Keratinocyte (primary cell): ENCODE measurements around the gene CWF19L1. TPM values are rescaled to one million over a fixed set of nuclear protein-coding genes. Genes with fewer than 3 reads are reported as not detected.

Source experiments
- DNase-seq: peaks from one replicate; pipeline ENCODE4 v3.0.0-alpha.2; 2011; ENCODE audit warnings: low read depth, missing footprints, low spot score
- FAIRE-seq: peaks from 2 replicates; lab custom pipeline; 2011; peaks lifted over from hg19 to GRCh38; lab: Jason Lieb, UNC
- H2AFZ ChIP-seq: 2 replicates; pipeline ENCODE4 v1.6.0; 2012; ENCODE audit warnings: low read length, control low read depth, inconsistent platforms; ENCODE audit not compliant: control insufficient read depth
- H3K27ac ChIP-seq: 2 replicates; pipeline ENCODE4 v1.5.1; 2011; ENCODE audit warnings: low read length; ENCODE audit not compliant: control insufficient read depth, insufficient read depth
- H3K27me3 ChIP-seq: 3 replicates; pipeline ENCODE4 v1.6.0; 2011; ENCODE audit warnings: low read length; ENCODE audit not compliant: control insufficient read depth, insufficient read depth; ENCODE audit errors: extremely low read depth
- H3K36me3 ChIP-seq, 2 experiments: 2 replicates in 1 of 2; 3 replicates in 1 of 2; pipeline ENCODE4 v1.5.1; 2011; ENCODE audit warnings: low read length in 2 of 2, mild to moderate bottlenecking in 1 of 2; ENCODE audit not compliant: control insufficient read depth in 2 of 2, insufficient read depth in 2 of 2; ENCODE audit errors: extremely low read depth in 1 of 2
- H3K4me1 ChIP-seq: 3 replicates; pipeline ENCODE4 v1.5.1; 2011; ENCODE audit warnings: low read length; ENCODE audit not compliant: control insufficient read depth, insufficient read depth; ENCODE audit errors: extremely low read depth
- H3K4me2 ChIP-seq: 3 replicates; pipeline ENCODE4 v1.6.0; 2011; ENCODE audit warnings: low read depth, low read length; ENCODE audit not compliant: control insufficient read depth, insufficient read depth; ENCODE audit errors: extremely low read depth
- H3K4me3 ChIP-seq, 3 experiments: fragments of 200-600 bp in 1 of 3; sonication (generic) in 1 of 3; 2 replicates in 2 of 3; 3 replicates in 1 of 3; pipeline ENCODE4 v1.5.1; 2011 to 2016; ENCODE audit warnings: low read length in 3 of 3, mild to moderate bottlenecking in 3 of 3, control low read depth in 2 of 3, inconsistent platforms in 1 of 3, low read depth in 1 of 3, mixed read lengths in 1 of 3, mixed run types in 1 of 3, moderate library complexity in 1 of 3; ENCODE audit not compliant: control insufficient read depth in 2 of 3, insufficient read depth in 2 of 3; ENCODE audit errors: extremely low read depth in 1 of 3
- H3K79me2 ChIP-seq: 2 replicates; pipeline ENCODE4 v1.6.0; 2012; ENCODE audit warnings: low read length; ENCODE audit not compliant: control insufficient read depth, insufficient read depth
- H3K9ac ChIP-seq: 3 replicates; pipeline ENCODE4 v1.6.0; 2011; ENCODE audit warnings: low read length; ENCODE audit not compliant: control insufficient read depth, insufficient read depth; ENCODE audit errors: extremely low read depth
- H3K9me1 ChIP-seq: 3 replicates; pipeline ENCODE4 v1.6.0; 2011; ENCODE audit warnings: low read length; ENCODE audit not compliant: control insufficient read depth, insufficient read depth; ENCODE audit errors: extremely low read depth
- H3K9me3 ChIP-seq: 2 replicates; pipeline ENCODE4 v1.5.1; 2012; ENCODE audit warnings: low read depth, low read length; ENCODE audit not compliant: control insufficient read depth
- H4K20me1 ChIP-seq: 3 replicates; pipeline ENCODE4 v1.6.0; 2011; ENCODE audit warnings: low read length; ENCODE audit not compliant: control insufficient read depth, insufficient read depth; ENCODE audit errors: extremely low read depth
- EZH2 ChIP-seq: IDR thresholded peaks from one replicate; pipeline ENCODE4 v1.6.1; 2012; ENCODE audit warnings: inconsistent platforms, mild to moderate bottlenecking, low read length, moderate library complexity
- dilution Hi-C: fragments of 300-500 bp; cut with MboI; formaldehyde crosslinking; loops from one replicate; pipeline ENCODE4 v1.7.0; 2020; ENCODE audit warnings: low sequenced_read_pairs; ENCODE audit not compliant: extremely low pct_ligation_motif_present
- polyA plus RNA-seq, 5 experiments: library from polyadenylated mRNA; depleted of rRNA in 3 of 5; stranded (reverse) in 3 of 5; stranded (forward) in 1 of 5; unstranded in 1 of 5; fragments of >200 nt; gene quantifications; 1 replicate in 1 of 5; 2 replicates in 3 of 5; 3 replicates in 1 of 5; pipeline versions ENCODE4 v1.2.1 to v1.2.3, GENCODE V29; 2011 to 2012; ENCODE audit warnings: missing spikeins in 2 of 5, low read depth in 1 of 5, low replicate concordance in 1 of 5
- TF ChIP-seq, protein P1 (sequence below), 3 experiments: IDR thresholded peaks in 1 of 3; conservative IDR thresholded peaks in 1 of 3; optimal IDR thresholded peaks in 1 of 3; 2 replicates in 2 of 3; 3 replicates in 1 of 3; pipeline versions ENCODE3 to v1.5.1; 2011; ENCODE audit warnings: low read length in 3 of 3, mild to moderate bottlenecking in 3 of 3, moderate library complexity in 2 of 3, control low read depth in 1 of 3, inconsistent platforms in 1 of 3; ENCODE audit not compliant: insufficient read depth in 2 of 3; ENCODE audit errors: extremely low read depth in 1 of 3

The CWF19L1 gene
- polyA plus RNA-seq, 1 donor (not counting 4 experiments of a cell fraction or from before 2014, with no cell fraction given): 20.2 TPM

GRCh38 chr10:100239851-100240250, 27.6 kb downstream of the CWF19L1 start:
- Histone ChIP-seq H3K9me3 (no peaks in the 10 kb centered on the region), H3K36me3 (peaks cover 14 to 27% of the 10 kb centered on the region in 2 experiments), H3K27ac (no peak overlapping the region), H3K4me1 (no peaks in the 10 kb centered on the region), H3K4me3 (no peak overlapping the region), H3K9ac (no peak overlapping the region), H3K27me3 (no peaks in the 10 kb centered on the region), H3K4me2 (no peak overlapping the region), H4K20me1 (no peaks in the 10 kb centered on the region), H3K79me2 (no peaks in the 10 kb centered on the region), H3K9me1 (no peaks in the 10 kb centered on the region), H2AFZ (no peak overlapping the region)
- dilution Hi-C loops: no loop called here
- FAIRE-seq (no peak), DNase-seq (no peak)
- no peak for TF ChIP-seq EZH2
- TF ChIP-seq, protein P1, sequence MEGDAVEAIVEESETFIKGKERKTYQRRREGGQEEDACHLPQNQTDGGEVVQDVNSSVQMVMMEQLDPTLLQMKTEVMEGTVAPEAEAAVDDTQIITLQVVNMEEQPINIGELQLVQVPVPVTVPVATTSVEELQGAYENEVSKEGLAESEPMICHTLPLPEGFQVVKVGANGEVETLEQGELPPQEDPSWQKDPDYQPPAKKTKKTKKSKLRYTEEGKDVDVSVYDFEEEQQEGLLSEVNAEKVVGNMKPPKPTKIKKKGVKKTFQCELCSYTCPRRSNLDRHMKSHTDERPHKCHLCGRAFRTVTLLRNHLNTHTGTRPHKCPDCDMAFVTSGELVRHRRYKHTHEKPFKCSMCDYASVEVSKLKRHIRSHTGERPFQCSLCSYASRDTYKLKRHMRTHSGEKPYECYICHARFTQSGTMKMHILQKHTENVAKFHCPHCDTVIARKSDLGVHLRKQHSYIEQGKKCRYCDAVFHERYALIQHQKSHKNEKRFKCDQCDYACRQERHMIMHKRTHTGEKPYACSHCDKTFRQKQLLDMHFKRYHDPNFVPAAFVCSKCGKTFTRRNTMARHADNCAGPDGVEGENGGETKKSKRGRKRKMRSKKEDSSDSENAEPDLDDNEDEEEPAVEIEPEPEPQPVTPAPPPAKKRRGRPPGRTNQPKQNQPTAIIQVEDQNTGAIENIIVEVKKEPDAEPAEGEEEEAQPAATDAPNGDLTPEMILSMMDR (optimal IDR thresholded peaks at IDR 0.05 in 1 of 3, IDR thresholded peaks at IDR 0.05 in 1 of 3, conservative IDR thresholded peaks at IDR 0.05 in 1 of 3; ENCODE audit: extremely low read depth in 1 of 3, insufficient read depth in 2 of 3, low read length in 3 of 3): no peak

- H3K9me3 ChIP-seq: no peaks in the 10 kb centered on the region
- TF ChIP-seq, protein P1 (optimal IDR thresholded peaks at IDR 0.05 in 1 of 3, IDR thresholded peaks at IDR 0.05 in 1 of 3, conservative IDR thresholded peaks at IDR 0.05 in 1 of 3; ENCODE audit: extremely low read depth in 1 of 3, insufficient read depth in 2 of 3, low read length in 3 of 3): no peak
- TF ChIP-seq EZH2: no peak
- H3K9me1 ChIP-seq: no peaks in the 10 kb centered on the region
- DNase-seq: no peak
- H3K4me3 ChIP-seq: no peak overlapping the region
- H4K20me1 ChIP-seq: no peaks in the 10 kb centered on the region
- dilution Hi-C loops: no loop called here
- H3K27ac ChIP-seq: no peak overlapping the region
- H3K4me1 ChIP-seq: no peaks in the 10 kb centered on the region
- H3K36me3 ChIP-seq: peaks cover 15 to 27% of the 10 kb centered on the region in 2 experiments
- no peaks in the 10 kb centered on the region for H3K27me3 ChIP-seq
- FAIRE-seq: no peak
- no peaks in the 10 kb centered on the region for H3K79me2 ChIP-seq
- H3K9ac ChIP-seq: no peak overlapping the region
- H3K4me2 ChIP-seq: no peak overlapping the region
- no peak overlapping the region for H2AFZ ChIP-seq
These were observed 29.0 kb downstream of the CWF19L1 start for GRCh38 chr10:100238429-100238828.
